ENCODE measurements around the gene GYS2. TPM values are rescaled to one million over a fixed set of nuclear protein-coding genes. Genes with fewer than 3 reads are reported as not detected.

Gene GYS2
- total RNA-seq, 4 donors from 2014 or later: not detected

GRCh38 chr12:21617030-21617429 lies 12.4 kb upstream of the GYS2 start:
- TF ChIP-seq EP300 (IDR thresholded peaks at IDR 0.05) (no peak), POLR2AphosphoS5 (IDR thresholded peaks at IDR 0.05) (no peak), POLR2A (IDR thresholded peaks at IDR 0.05) (no peak), CTCF (IDR thresholded peaks at IDR 0.05) (no peak)
- 74 to 75% methylated on average over 3 of the region's 3 CpGs for WGBS, 2 donors (ENCODE audit: low coverage in 1 of 2)
- H3K27me3 ChIP-seq: no peaks in the 10 kb centered on the region
- peaks cover 0 to 13% (median 0%) of the 10 kb centered on the region in 3 donors for H3K4me1 ChIP-seq
- ATAC-seq: no peak
- no peak overlapping the region for H3K4me3 ChIP-seq
- H3K27ac ChIP-seq: no peak overlapping the region
- no peaks in the 10 kb centered on the region for H3K9me3 ChIP-seq
- H3K36me3 ChIP-seq: no peaks in the 10 kb centered on the region

- H3K4me1 ChIP-seq: peaks cover 0 to 13% (median 0%) of the 10 kb centered on the region in 3 donors
- H3K9me3 ChIP-seq: no peaks in the 10 kb centered on the region
- no peaks in the 10 kb centered on the region for H3K27me3 ChIP-seq
- no peak overlapping the region for H3K4me3 ChIP-seq
- no peak for ATAC-seq
- H3K36me3 ChIP-seq: no peaks in the 10 kb centered on the region
- 60 to 63% methylated on average over 1 of the region's 1 CpG for WGBS, 2 donors (ENCODE audit: low coverage in 1 of 2)
- H3K27ac ChIP-seq: no peak overlapping the region
- TF ChIP-seq POLR2A (IDR thresholded peaks at IDR 0.05) (no peak), POLR2AphosphoS5 (IDR thresholded peaks at IDR 0.05) (no peak), CTCF (IDR thresholded peaks at IDR 0.05) (no peak)
Measured at GRCh38 chr12:21615431-21615830, 10.8 kb upstream of the GYS2 start.

GRCh38 chr12:21614506-21614905 lies 9.9 kb upstream of the GYS2 start:
- Histone ChIP-seq H3K4me3 (no peak overlapping the region), H3K36me3 (no peaks in the 10 kb centered on the region), H3K9me3 (no peaks in the 10 kb centered on the region), H3K27me3 (no peaks in the 10 kb centered on the region), H3K27ac (no peak overlapping the region), H3K4me1 (peaks cover 0 to 13% (median 0%) of the 10 kb centered on the region in 3 donors)
- no peak for ATAC-seq
- 92 to 93% methylated on average over 2 of the region's 2 CpGs for WGBS, 2 donors (ENCODE audit: low coverage in 1 of 2)
- TF ChIP-seq POLR2A (IDR thresholded peaks at IDR 0.05) (no peak), EP300 (IDR thresholded peaks at IDR 0.05) (no peak), POLR2AphosphoS5 (IDR thresholded peaks at IDR 0.05) (no peak), CTCF (IDR thresholded peaks at IDR 0.05) (no peak)

- ATAC-seq: no peak
- no peak overlapping the region for H3K27ac ChIP-seq
- H3K4me3 ChIP-seq: no peak overlapping the region
- H3K27me3 ChIP-seq: no peaks in the 10 kb centered on the region
- TF ChIP-seq POLR2A (IDR thresholded peaks at IDR 0.05) (no peak), EP300 (IDR thresholded peaks at IDR 0.05) (no peak), POLR2AphosphoS5 (IDR thresholded peaks at IDR 0.05) (no peak)
- peaks cover 0 to 13% (median 0%) of the 10 kb centered on the region in 3 donors for H3K4me1 ChIP-seq
- no peaks in the 10 kb centered on the region for H3K9me3 ChIP-seq
- WGBS, 2 donors (ENCODE audit: low coverage in 1 of 2): 60 to 61% methylated on average over 2 of the region's 2 CpGs
- no peaks in the 10 kb centered on the region for H3K36me3 ChIP-seq
Measured at GRCh38 chr12:21613931-21614330, 9.3 kb upstream of the GYS2 start.

- Histone ChIP-seq H3K36me3 (no peaks in the 10 kb centered on the region), H3K4me1 (no peaks in the 10 kb centered on the region), H3K27me3 (no peaks in the 10 kb centered on the region), H3K27ac (no peak overlapping the region), H3K4me3 (no peak overlapping the region), H3K9me3 (no peaks in the 10 kb centered on the region)
- TF ChIP-seq EP300 (IDR thresholded peaks at IDR 0.05): no peak
- no peak for TF ChIP-seq CTCF (IDR thresholded peaks at IDR 0.05)
- TF ChIP-seq POLR2A (IDR thresholded peaks at IDR 0.05): no peak
- no peak for TF ChIP-seq POLR2AphosphoS5 (IDR thresholded peaks at IDR 0.05)
- no peak for ATAC-seq
Measured at GRCh38 chr12:21608196-21608595, 3.5 kb upstream of the GYS2 start.
